Uterus (tissue), 2 donors: Measurements from ENCODE around the gene C2orf92.

Source experiments
- POLR2A ChIP-seq, 2 donors: fragments of 450-650 bp; IDR thresholded peaks; one replicate each; pipeline ENCODE4 v1.6.1; 2016; ENCODE audit warnings: antibody characterized with exemption in 2 of 2, mild to moderate bottlenecking in 1 of 2, moderate library complexity in 1 of 2
- TF ChIP-seq, protein P1 (sequence below), 4 experiments: fragments of 200-600 bp in 2 of 4; fragments of 450-650 bp in 2 of 4; sonication (generic) in 2 of 4; IDR thresholded peaks; one replicate each; pipeline ENCODE4 v1.5.1; 2016 to 2019; ENCODE audit warnings: antibody characterized with exemption in 4 of 4, mild to moderate bottlenecking in 2 of 4, moderate library complexity in 1 of 4

DNA sequence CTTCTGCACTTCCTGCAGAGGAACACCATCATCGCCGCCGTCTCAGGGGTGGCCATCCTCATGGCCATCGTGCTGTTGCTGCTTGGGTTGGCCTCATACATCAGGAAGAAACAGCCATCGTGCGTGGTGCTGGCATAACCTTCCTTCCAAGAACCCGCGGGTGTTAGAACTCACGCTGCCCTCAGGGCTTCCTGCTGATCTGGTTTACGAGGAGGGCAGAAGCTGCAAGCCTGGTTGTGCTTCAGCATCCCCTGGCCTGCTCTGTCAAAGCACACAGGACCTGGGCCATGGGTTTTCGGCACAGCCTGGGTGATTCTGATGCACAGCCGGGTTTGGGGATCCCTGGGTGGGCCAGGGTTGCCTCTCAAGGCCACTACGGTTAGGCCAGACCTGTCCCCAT lies 31.7 kb downstream of the C2orf92 start:
- TF ChIP-seq, protein P1, sequence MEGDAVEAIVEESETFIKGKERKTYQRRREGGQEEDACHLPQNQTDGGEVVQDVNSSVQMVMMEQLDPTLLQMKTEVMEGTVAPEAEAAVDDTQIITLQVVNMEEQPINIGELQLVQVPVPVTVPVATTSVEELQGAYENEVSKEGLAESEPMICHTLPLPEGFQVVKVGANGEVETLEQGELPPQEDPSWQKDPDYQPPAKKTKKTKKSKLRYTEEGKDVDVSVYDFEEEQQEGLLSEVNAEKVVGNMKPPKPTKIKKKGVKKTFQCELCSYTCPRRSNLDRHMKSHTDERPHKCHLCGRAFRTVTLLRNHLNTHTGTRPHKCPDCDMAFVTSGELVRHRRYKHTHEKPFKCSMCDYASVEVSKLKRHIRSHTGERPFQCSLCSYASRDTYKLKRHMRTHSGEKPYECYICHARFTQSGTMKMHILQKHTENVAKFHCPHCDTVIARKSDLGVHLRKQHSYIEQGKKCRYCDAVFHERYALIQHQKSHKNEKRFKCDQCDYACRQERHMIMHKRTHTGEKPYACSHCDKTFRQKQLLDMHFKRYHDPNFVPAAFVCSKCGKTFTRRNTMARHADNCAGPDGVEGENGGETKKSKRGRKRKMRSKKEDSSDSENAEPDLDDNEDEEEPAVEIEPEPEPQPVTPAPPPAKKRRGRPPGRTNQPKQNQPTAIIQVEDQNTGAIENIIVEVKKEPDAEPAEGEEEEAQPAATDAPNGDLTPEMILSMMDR (IDR thresholded peaks at IDR 0.05) = no peak
- no peak for TF ChIP-seq POLR2A (IDR thresholded peaks at IDR 0.05)
